Stimulated activated naive CD8-positive, alpha-beta T cell treated with anti-CD3 and anti-CD28 coated beads, Interleukin-15, amount 100 ng/mL, for 72 hours (primary cell): ENCODE measurements around the gene SMOC1.

Experiments
- ATAC-seq: fragments of 150-1000 bp; cut with Tn5 transposase; 2 replicates; pipeline ENCODE4 v1.10.0; 2021; ENCODE audit warnings: mild to moderate bottlenecking, moderate library complexity
- DNase-seq, 2 donors: peaks; one replicate each; pipeline ENCODE4 v3.0.0; 2021 to 2022
- H3K27ac Mint-ChIP-seq, 2 donors: one replicate each; pipeline ENCODE4 v1.8.0; 2022; ENCODE audit warnings: mild to moderate bottlenecking in 2 of 2, mixed read lengths in 2 of 2, moderate library complexity in 2 of 2
- H3K27me3 Mint-ChIP-seq: one replicate; pipeline ENCODE4 v1.8.0; 2022; ENCODE audit warnings: mixed read lengths
- H3K4me1 Mint-ChIP-seq: one replicate; pipeline ENCODE4 v1.8.0; 2022; ENCODE audit warnings: mild to moderate bottlenecking, mixed read lengths
- H3K4me3 Mint-ChIP-seq, 2 donors: one replicate each; pipeline ENCODE4 v1.8.0; 2022; ENCODE audit warnings: mild to moderate bottlenecking in 2 of 2, mixed read lengths in 2 of 2, moderate library complexity in 1 of 2
- H3K9me3 Mint-ChIP-seq, 2 donors: one replicate each; pipeline ENCODE4 v1.8.0; 2022; ENCODE audit warnings: mixed read lengths in 2 of 2

SMOC1 gene

GRCh38 chr14:70013271-70013873 is 134.2 kb downstream of the SMOC1 start:
- ATAC-seq (peak; percentile 40), DNase-seq (peak; percentile 31 to 42)
- no peak overlapping the region for H3K27ac Mint-ChIP-seq
- no peak overlapping the region for H3K4me3 Mint-ChIP-seq
- no peaks in the 10 kb centered on the region for H3K9me3 Mint-ChIP-seq
- peaks cover 9% of the 10 kb centered on the region for H3K4me1 Mint-ChIP-seq
- peaks cover 18% of the 10 kb centered on the region for H3K27me3 Mint-ChIP-seq

GRCh38 chr14:70014406-70015095 is 135.3 kb downstream of the SMOC1 start:
- ATAC-seq (no peak), DNase-seq (no peak)
- H3K27ac Mint-ChIP-seq, result no peak overlapping the region
- no peak overlapping the region for H3K4me3 Mint-ChIP-seq
- peaks cover 19% of the 10 kb centered on the region for H3K4me1 Mint-ChIP-seq
- no peaks in the 10 kb centered on the region for H3K9me3 Mint-ChIP-seq
- H3K27me3 Mint-ChIP-seq, result peaks cover 18% of the 10 kb centered on the region

- ATAC-seq (no peak), DNase-seq (no peak)
- H3K4me3 Mint-ChIP-seq, result no peak overlapping the region
- peaks cover 15% of the 10 kb centered on the region for H3K27me3 Mint-ChIP-seq
- no peaks in the 10 kb centered on the region for H3K9me3 Mint-ChIP-seq
- no peak overlapping the region for H3K27ac Mint-ChIP-seq
- H3K4me1 Mint-ChIP-seq, result peaks cover 19% of the 10 kb centered on the region
Measured at GRCh38 chr14:70018230-70018629, 139.0 kb downstream of the SMOC1 start.

- Mint-ChIP-seq H3K9me3 (no peaks in the 10 kb centered on the region), H3K4me3 (no peak overlapping the region), H3K27me3 (peaks cover 15% of the 10 kb centered on the region), H3K27ac (no peak overlapping the region), H3K4me1 (peaks cover 19% of the 10 kb centered on the region)
- DNase-seq (no peak), ATAC-seq (peak; percentile 44)
Measured at GRCh38 chr14:70018713-70019211, 139.5 kb downstream of the SMOC1 start.

GRCh38 chr14:70019695-70020094 is 140.5 kb downstream of the SMOC1 start:
- Mint-ChIP-seq H3K4me3 (no peak overlapping the region), H3K27ac (no peak overlapping the region), H3K4me1 (peaks cover 19% of the 10 kb centered on the region), H3K9me3 (no peaks in the 10 kb centered on the region), H3K27me3 (peaks cover 15% of the 10 kb centered on the region)
- no peak for DNase-seq
- no peak for ATAC-seq

GRCh38 chr14:70020352-70021170 is 141.3 kb downstream of the SMOC1 start:
- Mint-ChIP-seq H3K27ac (no peak overlapping the region), H3K4me3 (no peak overlapping the region), H3K9me3 (no peaks in the 10 kb centered on the region), H3K4me1 (peaks cover 19% of the 10 kb centered on the region), H3K27me3 (peaks cover 7% of the 10 kb centered on the region)
- DNase-seq, result no peak
- ATAC-seq, result no peak

- DNase-seq, result no peak
- Mint-ChIP-seq H3K27ac (no peak overlapping the region), H3K4me3 (no peak overlapping the region), H3K9me3 (no peaks in the 10 kb centered on the region), H3K4me1 (peaks cover 19% of the 10 kb centered on the region), H3K27me3 (peaks cover 7% of the 10 kb centered on the region)
- ATAC-seq, result no peak
Measured at GRCh38 chr14:70021548-70022220, 142.5 kb downstream of the SMOC1 start.

GRCh38 chr14:70022771-70023445 is 143.7 kb downstream of the SMOC1 start:
- Mint-ChIP-seq H3K9me3 (no peaks in the 10 kb centered on the region), H3K4me1 (peaks cover 15% of the 10 kb centered on the region), H3K27me3 (peaks cover 7% of the 10 kb centered on the region), H3K4me3 (no peak overlapping the region), H3K27ac (no peak overlapping the region)
- ATAC-seq, result no peak
- DNase-seq, result no peak

DNA sequence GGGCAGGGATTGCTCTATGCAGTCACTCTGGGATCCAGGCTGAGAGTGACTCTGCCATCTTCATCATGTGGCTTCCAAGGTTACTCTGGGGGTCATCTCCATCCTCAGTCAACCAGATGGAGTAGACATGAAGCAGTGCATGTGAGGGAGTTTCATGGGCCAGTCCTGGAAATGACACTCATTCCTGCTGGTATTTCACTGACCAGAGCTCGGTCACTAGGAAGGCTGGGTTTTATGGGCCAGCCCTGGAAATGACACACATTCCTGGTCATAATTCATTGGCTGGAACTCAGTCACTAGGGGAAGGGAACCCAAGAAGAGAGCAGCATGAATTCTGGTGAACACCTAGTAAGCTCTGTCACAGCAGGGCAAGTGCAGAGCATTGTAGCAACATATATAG is 144.7 kb downstream of the SMOC1 start:
- DNase-seq (no peak), ATAC-seq (no peak)
- Mint-ChIP-seq H3K27me3 (peaks cover 7% of the 10 kb centered on the region), H3K4me1 (peaks cover 5% of the 10 kb centered on the region), H3K27ac (no peak overlapping the region), H3K4me3 (no peak overlapping the region), H3K9me3 (no peaks in the 10 kb centered on the region)

DNA sequence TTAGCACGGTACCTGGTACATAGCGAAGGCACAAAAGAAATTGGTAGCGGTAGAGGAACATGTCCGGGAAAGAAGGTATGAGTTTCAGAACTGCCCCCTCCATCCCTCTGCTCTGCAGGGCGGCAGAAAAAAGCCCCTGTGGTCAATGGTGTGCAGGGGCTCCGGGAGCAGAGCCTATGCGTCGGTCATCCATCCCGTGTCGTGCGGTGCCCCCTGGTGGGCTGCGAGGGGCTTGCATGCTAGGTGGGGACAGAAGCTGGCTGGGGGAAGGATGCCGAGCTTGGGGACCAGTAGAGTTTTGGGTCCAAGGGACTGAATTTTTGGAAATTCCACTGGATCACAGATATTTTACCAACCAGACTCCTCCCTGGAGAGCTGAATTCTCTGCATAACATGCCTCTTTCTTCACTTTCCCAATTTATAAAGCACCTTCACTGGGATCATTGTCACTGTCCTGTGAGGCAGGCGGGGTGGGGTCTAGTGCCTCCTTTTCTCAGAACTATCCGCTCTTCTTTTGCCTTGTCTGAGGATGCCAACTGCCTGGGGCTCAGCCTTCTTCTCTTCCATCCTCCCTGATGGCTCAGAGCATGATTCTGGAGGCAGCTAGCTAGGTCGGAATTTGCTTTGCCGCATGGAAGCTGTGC is 148.7 kb downstream of the SMOC1 start:
- peak; percentile 69 to 72 for DNase-seq
- H3K27me3 Mint-ChIP-seq, result peaks cover 8% of the 10 kb centered on the region
- ATAC-seq, result peak; percentile 76
- no peaks in the 10 kb centered on the region for H3K9me3 Mint-ChIP-seq
- H3K4me1 Mint-ChIP-seq, result no peaks in the 10 kb centered on the region
- H3K4me3 Mint-ChIP-seq, result no peak overlapping the region
- peak overlapping the region; percentile 48 to 79 for H3K27ac Mint-ChIP-seq

DNA sequence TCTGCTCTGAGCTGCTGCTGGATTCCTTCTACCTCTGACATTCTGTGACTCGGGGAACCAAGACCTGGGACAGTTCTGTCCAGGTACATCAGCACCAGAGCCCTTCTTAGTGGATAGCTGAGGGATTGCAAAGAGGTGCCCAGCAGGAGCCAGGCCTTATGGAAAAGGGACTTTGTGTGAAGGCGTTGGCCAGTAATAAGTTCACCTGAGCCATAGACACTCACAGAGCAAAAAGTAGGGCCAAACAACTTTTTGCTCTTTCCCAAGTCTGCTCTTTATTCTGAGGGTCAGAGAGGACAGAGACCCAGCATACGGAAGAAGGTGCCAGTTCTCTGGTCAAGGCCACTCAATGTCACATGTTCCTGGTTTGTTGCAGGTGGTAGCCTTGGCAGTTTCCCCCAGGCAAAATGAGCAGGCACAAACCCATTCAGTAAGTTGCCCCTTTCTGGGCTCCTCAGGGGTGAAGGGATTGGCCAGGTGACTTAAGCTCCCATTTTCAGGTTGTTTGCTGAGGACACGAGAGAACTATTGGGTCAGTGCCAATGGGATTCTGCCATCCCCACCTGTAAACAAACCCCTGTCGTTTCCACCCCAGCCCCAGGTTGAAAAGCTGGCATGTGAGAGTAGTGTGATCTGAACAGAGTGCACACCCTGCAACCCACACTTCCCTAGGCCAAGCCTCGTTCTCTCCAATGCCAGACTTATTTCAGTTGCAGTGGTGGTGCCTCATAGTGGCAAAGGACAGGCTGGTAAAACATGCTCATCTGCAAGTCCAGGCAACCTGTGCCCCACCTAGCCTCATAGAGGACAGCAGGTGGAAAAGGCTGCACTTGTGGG is 150.3 kb downstream of the SMOC1 start:
- no peaks in the 10 kb centered on the region for H3K9me3 Mint-ChIP-seq
- DNase-seq (no peak), ATAC-seq (no peak)
- peaks cover 12% of the 10 kb centered on the region for H3K27me3 Mint-ChIP-seq
- no peak overlapping the region for H3K4me3 Mint-ChIP-seq
- H3K4me1 Mint-ChIP-seq, result no peaks in the 10 kb centered on the region
- H3K27ac Mint-ChIP-seq, result no peak overlapping the region

DNA sequence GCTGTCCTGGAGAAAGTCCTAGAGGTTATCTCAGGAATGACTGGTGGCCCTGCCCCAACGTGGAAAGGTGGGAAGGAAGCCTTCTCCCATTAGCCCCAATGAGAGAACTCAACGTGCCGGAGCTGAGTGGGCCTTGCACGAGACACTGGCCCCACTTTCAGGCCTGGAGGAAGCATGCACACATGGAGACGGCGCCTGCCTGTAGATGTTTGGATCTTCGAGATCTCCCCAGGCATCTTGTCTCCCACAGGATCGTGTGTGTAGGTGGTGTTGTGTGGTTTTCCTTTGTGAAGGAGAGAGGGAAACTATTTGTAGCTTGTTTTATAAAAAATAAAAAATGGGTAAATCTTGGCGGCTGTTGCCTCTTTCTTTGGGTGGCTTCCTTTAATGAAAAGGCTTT is 152.8 kb downstream of the SMOC1 start:
- DNase-seq, result no peak
- no peak for ATAC-seq
- Mint-ChIP-seq H3K4me1 (no peaks in the 10 kb centered on the region), H3K9me3 (no peaks in the 10 kb centered on the region), H3K27me3 (peaks cover 17% of the 10 kb centered on the region), H3K4me3 (no peak overlapping the region), H3K27ac (no peak overlapping the region)

GRCh38 chr14:70032447-70032846 is 153.2 kb downstream of the SMOC1 start:
- no peaks in the 10 kb centered on the region for H3K9me3 Mint-ChIP-seq
- DNase-seq, result no peak
- H3K4me1 Mint-ChIP-seq, result no peaks in the 10 kb centered on the region
- no peak overlapping the region for H3K27ac Mint-ChIP-seq
- H3K4me3 Mint-ChIP-seq, result no peak overlapping the region
- no peak for ATAC-seq
- H3K27me3 Mint-ChIP-seq, result peaks cover 17% of the 10 kb centered on the region

DNA sequence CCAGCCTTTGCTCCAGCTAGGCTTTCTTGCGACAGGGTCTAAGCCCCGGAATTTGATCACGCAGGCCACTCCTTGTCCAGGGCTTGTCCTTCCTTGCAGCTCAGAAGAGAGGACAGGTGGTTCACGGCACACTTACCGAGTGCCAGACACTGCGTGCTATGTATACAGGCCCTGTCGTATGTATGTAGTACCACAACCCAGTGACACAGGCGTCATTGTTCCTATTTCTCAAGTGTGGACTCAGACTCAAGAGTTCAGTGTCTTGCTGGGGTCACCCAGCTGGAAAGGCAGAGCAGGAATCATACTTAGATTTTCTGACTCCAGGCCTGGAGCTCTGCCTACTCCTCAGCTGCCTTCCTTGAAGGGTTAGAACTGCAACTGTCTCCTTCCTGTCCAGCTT is 153.9 kb downstream of the SMOC1 start:
- Mint-ChIP-seq H3K9me3 (no peaks in the 10 kb centered on the region), H3K4me3 (no peak overlapping the region), H3K27ac (no peak overlapping the region), H3K4me1 (no peaks in the 10 kb centered on the region), H3K27me3 (peaks cover 17% of the 10 kb centered on the region)
- DNase-seq (no peak), ATAC-seq (no peak)
